NCI-H748 treated with DMSO at 0.1 percent for 48 hours (cell line): Measurements from ENCODE around the gene CPA1.

Experiments
- DNase-seq: peaks from one replicate; lab custom pipeline; 2025; lab: John Stamatoyannopoulos, UW

CPA1 gene

DNA sequence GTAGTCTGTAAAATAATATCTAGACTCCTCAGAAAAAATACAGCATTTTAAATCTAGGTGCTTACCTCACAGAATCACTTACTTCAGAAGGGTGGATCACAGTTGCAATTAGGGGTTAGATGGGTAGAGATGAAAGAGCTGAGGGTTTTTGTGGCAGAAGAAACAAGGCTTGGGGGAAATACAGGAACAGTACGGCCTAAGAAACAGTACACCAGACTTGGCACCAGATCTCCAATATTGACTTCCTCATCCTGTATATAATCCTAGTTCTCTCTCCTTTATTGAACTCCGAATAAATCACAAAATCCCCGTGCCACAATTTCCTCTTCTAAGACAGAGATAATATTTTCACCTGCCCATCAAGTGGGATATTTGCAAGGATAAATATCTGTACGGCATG is 46.3 kb downstream of the CPA1 start:
- DNase-seq: no peak

DNA sequence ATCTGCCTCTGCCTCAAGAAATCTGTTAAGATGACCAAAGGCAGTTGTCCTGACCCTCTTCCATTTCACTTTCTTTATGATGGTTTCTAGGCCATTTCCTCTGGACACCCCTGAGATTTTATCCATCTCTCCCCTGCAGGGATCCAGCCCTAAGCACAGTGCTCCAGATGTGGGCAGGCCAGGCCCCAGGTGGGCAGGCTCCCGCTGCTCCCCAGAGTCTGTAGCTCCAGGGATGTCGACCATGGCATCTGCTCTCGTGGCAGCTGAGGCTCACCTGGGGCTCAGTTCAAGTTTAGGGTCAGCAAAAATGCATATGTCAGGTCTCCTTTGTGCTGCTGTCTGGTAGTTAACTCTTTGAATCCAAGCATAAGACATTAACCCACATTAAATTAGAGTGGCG is 48.7 kb downstream of the CPA1 start:
- no peak for DNase-seq

DNA sequence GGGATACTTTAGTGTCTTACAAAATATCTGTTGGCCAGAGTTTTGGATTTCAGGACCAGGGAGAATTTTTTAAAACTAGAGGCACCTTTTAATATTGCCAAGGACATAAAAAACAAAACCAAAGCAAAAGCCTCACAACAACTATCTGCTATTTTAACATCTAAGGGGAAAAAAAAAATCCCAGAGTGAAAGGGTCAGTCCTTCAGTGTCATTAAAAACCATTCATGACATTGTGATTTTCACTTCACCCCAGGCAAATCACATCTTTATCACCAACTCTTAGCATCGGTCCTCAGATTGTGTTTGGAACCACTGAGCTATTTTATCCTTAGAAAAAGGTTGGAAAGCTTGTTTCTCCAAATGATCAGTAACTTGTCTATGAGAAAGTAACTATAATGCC is 49.8 kb downstream of the CPA1 start:
- DNase-seq: no peak

DNA sequence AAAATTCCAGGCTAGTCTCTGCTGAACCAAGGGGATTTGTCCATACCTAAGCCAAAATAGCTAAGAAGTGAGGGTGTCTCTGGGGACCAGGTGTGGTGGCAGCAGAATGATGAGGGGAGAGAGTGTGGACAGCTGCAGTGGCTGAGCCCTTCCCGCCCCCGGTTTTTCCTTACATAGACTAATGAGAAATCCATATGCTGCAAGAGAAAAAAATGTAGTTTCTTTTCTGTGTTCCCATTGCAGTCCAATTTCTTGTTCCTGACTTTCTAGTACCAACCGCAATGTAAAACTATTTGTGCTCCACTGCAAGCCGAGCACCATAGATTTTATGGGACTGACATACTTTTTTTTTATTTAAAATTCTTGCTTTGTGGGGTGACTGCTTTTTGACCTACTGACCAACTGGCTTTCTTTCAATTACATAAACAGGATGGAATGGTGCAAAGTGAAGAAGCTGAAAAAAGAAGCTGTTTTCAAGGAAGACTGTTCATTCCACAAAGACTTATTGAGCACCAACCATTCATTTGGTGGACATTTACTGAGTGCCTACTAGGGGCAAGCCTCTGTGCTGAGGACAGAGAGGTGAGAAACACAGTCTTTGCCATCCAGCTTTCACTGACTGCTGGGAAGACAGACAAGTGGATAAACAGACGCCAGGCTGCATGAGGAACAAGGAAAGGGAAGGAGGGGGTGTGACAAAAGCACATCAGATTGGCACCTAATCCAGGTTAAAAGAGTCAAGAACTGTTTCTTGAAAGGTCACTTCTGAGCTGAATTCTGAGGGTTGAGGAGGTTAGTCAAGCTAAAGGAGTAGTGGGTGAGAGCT is 50.8 kb downstream of the CPA1 start:
- peak; percentile 55 for DNase-seq

DNA sequence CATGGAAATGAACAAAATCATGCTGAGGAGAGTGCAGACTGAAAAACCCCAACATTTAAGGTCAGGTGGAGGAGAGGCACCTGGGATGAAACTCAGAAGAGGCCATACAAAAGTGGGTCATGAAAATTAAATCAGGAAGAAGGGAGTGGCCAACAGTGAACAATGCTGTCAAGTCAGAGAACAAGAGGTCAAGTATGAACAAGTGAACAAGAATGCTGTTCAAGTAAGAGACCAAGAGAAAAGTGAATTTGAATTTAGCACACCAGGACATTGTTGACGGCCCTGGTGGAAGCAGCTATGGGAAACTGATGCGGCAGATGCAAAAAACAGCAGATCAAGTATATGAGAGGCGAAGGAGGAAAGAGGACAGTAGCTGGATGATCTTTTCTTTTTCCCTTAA is 52.6 kb downstream of the CPA1 start:
- no peak for DNase-seq

DNA sequence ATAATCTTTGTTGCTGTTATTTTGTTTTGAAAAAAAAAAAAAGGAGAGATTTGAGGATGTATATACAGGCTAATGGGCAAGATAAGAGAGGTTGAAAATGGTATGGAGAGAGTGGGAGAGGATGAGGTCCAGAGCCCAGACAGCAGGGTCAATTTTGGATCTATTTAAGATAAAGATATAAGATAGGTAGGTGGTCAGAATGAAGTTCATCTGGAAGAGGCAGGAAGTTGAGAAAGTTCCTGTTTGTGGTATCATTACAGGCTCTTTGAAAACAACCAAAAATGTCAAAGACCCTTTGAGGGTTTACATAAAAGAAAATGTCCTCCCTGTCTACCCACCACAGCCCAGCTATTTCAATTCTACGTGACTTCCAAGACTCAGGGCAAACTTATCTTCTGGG is 53.0 kb downstream of the CPA1 start:
- DNase-seq: no peak

DNA sequence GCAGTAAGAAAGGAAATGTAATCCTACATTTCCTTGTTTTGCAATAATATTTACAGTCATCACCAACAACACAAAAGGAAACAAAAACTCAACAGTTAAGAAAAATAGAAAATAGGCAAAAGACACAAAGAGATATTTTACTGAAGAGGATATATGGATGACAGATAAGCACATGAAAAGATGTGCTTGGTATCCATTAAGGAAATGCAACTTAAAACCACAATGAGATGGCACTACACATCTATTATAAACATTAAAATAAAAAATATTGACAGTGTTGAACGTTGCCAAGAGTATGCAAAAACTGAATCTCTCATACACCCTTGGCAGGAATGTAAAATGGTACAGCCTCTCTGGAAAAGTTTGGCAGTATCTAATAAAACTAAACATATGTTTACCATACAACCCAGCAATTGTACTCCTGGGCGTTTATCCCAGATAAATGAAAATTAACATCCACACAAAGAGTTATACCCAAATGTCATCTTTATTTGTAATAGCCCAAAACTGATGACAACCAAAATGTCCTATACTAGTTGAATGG is 55.1 kb downstream of the CPA1 start:
- DNase-seq: no peak

DNA sequence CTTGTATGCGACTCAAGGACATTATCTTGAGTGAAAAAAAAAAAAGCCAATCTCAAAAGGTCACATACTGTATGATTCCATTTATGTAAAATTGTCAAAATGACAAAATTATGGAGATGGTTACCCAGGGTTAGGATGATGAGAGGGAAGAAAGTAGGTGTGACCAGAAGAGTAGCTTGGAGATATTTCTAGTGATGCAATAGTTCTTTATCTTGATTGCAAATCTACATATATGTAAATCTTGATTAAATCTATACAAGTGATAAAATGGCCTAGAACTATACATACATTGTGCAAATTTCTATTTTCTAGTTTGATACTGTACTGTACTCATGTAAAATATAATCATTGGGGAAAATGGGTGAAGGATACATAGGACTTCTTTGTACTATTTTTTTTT is 56.0 kb downstream of the CPA1 start:
- no peak for DNase-seq
